SIG-M5 treated with dmso at 0.1 percent for 504 hours (cell line): ENCODE measurements around the gene GRIP1.

Source experiments
- DNase-seq: peaks from one replicate; lab custom pipeline; 2025; ENCODE audit not compliant: unreplicated experiment; lab: John Stamatoyannopoulos, UW

GRIP1 gene

DNA sequence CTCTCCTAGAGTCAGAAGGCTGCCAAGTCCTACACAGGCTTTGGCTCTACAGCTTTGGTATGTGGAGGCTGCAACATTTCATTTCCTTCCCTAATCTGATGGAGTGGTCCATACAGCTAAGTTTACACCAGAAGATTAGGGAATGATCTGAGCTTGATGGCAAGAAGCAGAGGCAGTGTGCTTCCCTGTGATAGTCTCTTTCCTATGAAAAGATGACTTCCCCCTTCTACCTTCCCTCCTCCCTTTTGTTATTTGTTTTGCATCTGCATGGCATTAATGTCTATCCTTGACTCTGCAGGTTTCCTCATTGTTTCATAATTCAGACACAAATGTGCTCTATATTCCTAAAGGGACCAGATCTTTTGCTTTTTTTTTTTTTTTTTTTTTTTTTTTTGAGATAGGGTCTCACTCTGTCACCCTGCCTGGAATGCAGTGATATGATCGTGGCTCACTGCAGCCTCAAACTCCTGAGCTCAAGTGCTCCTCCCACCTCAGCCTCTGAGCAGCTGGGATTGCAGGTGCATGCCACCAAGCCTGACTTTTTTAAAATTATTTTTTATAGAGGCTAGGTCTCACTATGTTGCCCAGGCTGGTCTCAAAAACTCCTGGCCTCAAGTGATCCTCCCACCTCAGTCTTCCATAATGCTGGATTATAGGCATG, 76.3 kb downstream of the GRIP1 start:
- DNase-seq: no peak

DNA sequence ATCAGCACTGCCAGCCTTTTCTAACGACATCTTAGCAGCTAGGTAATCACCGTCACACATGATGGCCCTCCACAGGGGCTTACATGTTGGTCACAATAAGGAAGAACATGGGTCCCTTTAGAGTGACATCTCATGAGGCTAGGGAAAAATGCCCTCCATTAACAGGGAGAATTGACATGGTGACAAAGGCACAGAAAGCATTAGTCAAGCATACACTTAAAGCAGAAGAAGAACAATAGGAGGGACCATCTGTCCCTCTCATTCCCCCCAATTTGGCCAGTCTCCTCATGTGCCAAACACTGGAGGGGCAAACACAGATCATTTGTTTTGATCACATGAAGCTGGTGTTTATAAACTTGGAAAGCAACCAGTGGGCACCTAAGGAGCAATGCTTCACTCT, 78.0 kb downstream of the GRIP1 start:
- no peak for DNase-seq

DNA sequence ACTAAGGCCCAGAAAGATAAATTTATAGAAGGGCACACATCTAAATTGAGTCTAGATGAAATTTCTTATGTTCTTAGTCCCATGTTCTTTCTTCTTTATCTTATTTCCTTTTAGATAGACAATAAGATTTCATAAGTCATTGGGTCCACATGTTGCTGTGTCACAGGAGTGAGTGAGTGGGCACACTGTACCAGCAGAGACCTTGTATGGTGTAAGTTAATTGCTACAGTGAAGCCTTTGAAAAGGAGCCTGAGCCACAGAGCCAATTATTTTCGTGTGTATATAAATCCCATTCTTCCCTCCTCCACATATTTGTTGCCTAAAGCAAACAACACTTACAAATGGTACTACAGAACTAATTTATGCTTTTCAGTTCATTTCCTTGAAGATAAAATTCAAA, 79.1 kb downstream of the GRIP1 start:
- DNase-seq: no peak

DNA sequence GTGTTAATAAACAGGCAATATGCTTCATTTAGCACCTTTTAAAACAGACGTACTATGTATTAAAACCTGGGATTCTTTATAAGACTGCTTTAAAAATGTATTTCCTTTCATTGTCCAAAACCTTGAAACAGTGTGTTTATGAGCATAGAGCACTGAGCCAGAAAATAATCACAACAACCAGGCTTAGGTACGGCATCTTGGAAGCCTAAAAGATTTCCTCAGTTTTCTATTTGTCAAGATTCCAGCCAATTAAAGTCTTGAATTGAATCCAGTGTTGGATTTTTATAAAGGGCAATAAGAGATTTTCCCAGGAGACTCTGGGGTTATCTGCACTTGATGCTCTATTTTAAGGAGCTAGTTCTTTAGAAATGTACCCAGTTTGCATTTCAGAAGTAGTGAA, 80.3 kb downstream of the GRIP1 start:
- no peak for DNase-seq

DNA sequence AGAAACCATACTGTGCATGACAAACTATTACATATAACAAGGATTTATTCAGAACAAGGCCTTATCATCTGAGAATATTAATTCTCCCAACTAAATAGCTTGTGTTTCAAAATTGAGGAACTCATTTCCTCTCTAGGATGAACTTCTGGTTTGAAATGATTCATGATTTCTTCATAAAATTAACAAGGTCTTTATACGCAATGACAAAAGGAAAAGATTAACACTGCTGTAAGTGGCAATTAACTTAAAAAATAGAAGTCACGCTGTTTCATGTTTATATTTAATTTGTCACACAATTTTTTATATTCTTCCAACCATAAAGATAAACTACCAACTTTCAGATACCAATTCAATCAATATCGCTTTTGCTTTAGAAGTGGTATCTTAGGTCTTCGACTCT, 80.8 kb downstream of the GRIP1 start:
- no peak for DNase-seq

DNA sequence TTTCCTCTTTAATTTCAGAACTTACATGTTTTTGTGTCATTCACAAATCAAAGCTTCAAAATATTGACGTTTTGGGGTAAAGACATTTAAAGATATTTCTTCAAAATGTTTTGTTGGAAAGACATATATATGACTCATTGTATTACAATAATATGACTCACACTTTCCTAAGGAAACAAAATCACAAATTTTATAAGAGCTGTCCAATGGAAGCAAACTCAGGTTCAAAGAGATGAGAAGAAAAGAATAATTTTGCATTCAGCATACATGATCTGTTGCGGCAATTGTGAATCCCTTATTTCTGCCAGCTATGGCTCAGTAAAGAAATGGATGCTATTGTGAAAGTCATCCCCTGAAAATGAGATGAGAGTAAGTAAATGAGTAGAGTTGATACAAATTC, 82.7 kb downstream of the GRIP1 start:
- no peak for DNase-seq

DNA sequence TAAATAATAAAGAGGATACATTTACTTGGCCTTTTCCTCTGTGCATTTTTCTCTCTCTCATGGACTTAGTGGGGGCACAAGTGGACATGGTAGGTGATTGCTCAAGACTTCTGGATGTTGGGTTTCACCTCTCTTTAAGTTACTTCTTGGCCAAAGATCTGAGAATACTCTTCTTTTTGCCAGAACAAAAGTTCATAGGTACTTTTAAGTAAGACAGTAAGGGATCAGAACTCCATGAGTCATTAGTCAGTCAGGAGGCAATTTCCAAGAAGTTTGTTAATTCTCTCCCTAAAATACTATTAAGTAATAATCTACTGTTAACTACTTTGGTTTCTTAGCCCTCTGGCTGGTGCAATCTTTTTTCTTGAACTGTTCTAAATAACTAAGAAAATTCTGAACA, 84.2 kb downstream of the GRIP1 start:
- DNase-seq: no peak

DNA sequence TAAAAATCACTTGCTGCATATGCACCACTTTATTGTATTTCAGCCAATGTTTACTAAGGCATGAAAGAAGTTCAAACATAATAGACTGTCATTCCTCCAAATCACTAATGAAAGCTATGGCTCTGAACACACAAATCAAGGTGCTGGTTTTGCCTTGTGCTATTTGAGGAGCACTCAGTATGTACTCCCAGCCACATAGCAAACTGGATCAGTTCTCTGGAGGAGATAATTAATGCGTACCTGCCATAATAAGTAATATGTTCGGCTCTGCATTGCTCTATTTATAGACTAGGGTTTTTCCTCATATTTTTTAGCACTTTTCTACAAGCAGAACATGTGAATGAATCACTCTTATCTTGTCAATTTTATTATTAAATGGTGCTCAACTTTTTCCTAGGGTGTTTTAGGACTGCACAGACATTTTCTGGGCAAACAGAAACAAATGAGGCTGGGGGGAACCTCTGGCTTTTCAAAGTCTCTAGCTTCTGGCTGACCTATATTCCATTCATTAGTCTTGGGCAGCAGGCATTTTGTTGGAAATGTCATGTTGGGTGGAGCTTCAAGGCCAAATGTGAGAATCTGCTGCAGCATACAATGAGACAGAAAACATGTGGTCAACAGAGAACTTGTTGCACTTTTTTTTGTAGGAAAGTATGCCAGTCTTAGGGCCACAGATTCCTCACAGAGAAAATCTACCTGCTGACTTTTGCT, 88.4 kb downstream of the GRIP1 start:
- DNase-seq: no peak

DNA sequence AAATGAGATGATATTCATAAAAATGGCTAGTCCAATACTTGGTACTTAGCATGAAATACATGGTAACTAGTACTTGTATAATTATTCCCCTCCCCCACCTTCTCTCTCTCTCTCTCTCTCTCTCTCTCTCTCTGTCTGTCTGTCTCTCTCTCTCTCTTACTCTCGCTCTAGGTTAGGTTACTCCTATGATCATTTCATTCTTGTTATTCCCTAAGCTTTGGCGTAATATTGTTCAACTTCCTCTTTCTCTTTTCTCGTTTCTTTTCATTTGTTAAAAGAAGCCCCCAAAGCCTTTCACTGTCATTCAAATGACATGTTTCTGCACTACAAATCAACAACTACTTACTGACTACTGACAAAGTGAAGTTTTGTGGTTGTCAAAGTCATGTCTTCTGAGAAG, 89.8 kb downstream of the GRIP1 start:
- DNase-seq: peak; percentile 3

DNA sequence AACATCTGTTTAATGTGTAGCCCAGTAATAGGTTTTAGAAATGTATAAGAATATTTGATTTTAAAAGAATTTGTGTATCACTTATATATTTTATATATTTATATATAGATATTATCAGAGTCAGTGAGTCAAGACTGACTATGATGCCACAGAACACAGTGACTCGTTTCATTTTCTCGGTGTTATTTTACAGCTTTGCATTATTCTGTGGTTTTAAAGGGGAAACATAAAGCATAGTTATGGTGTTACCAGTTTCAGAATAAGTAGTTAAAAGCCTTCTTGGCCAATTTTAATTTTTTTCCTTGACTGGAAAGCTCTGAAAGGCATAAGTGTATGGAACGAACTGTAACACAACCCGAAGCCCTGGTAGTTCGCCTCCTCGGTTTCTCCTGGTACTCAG, 91.0 kb downstream of the GRIP1 start:
- no peak for DNase-seq

DNA sequence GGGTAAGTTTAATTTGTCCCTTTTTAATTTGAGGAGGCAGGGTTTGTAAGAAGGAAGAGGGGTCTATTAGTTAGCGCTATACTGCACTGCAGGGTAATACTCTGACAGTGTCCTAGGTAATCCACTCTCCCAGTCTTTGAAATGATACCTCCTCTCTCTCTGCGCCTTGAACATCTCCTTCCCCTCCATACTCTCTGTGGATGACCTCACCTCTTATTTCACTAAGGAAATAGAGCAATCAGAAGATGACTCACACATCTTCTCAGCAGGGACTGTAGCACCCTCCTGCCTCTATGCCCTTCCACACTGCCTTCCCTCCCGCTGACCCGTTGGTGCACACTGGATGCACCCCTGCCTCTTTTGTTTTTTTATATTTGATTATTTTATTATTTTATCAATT, 94.2 kb downstream of the GRIP1 start:
- no peak for DNase-seq

DNA sequence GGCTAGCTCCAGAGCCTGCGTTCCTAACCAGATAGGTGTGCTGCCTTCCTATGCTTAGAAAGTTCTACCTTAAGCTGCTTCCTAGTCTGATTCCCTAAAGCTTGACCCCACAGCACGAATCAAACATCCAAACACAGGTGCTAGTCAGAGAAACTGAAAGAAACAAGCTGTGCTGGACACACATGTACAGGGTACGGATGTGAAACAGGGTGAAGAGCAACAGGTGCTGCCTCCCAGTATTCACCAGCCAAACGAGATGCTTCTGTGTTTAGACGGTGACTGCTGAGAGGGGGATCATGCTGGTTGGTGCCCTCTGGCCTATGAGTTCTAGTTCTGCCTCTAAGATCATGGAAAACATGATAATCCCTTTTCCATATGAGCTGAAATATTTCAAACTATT, 105.3 kb downstream of the GRIP1 start:
- DNase-seq: no peak

DNA sequence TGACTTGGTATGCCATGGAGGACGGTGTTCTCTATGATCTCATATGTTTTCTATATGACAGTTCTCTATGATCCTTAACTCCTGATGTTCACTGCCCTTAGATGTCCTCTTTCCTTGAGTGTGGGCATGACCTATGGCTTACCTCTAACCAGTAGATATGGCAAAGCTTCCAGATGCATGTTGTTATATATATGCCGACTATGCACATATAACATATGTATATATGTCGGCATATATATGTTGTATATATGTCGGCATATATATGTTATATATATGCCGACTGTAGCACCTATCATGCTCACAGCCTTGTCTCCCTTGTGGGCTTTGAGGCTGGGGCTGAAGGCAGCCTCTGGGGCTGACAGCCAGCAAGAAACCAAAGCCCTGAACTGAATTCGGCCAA, 106.0 kb downstream of the GRIP1 start:
- no peak for DNase-seq

DNA sequence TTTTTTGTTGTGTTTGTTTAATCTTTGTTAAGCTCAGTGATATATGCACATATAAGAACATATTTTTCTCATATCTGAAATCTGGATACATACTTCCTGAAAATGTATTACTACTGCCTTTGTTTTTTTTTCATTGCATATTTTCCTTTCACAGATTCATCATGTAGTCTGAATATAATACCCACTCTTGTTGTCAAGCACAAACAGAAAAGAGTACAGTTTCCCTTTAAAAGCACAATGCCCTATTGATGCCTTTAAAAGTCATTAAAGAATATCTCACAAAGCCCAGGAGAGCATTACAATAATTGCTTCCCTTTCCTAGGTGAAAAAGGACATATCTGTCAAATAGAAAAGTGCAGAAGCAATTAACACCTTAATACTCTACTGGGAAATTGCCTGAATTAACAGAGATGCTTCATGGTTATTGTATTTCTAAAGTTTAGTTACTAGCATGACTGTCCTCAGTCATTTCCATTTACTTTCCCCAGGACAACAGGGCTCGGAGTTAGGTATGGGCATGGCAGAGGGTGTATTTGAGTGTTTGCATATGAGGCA, 107.4 kb downstream of the GRIP1 start:
- DNase-seq: no peak

DNA sequence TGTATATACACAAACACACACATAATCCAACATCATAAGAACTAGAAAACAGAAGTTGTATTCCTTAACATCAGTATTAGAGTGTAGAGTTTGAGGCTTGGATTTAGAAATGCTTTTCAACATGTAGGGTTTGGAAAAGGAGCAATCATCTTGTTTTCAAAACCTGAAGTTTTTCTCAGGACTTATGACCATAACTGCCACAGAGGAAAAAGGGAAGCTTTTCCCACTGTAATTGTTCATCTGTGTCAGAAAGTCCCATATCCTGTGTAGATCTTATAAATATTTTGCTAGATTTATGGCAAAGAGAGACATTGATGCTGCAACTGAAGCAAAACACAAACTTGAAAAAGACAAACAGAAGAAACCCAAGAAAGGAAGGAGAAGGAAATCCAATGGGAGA, 115.7 kb downstream of the GRIP1 start:
- DNase-seq: no peak

DNA sequence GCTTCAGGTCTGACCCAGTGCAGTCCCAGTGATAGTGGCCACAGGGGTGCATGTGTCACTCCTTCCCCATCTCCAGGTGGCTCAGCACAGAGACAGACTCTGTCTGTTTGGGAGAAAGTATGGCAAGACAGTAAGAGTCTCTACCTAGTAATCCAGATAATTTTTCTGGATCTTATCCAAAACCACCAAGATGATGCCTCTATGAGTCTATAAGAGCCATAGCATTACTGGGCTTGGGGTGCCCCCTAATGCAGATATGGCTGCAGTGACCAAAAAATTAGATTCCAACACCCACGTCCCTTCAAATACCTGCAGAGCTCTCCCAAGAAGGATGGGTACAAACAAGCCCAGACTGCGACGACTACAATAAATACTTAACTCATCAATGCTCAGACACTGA, 123.8 kb downstream of the GRIP1 start:
- DNase-seq: no peak

DNA sequence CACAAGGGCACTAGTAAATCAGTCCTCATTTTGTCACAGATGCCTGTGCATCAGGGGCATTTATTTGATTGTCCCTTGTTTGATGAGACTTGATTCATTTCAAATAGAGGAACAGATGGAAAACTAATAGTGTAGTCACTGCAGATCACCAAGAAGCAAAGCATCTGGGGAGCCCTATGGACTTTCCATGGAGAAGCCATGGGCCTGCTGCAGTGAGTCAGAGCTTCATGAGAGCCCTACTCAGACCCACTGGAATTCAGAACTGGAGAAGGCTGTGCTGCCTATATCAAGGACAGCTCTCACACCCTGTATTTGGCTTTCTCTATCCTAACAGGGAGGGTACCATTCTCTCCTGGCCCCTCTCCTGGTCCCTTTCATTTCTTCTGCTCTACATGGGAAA, 126.2 kb downstream of the GRIP1 start:
- no peak for DNase-seq

DNA sequence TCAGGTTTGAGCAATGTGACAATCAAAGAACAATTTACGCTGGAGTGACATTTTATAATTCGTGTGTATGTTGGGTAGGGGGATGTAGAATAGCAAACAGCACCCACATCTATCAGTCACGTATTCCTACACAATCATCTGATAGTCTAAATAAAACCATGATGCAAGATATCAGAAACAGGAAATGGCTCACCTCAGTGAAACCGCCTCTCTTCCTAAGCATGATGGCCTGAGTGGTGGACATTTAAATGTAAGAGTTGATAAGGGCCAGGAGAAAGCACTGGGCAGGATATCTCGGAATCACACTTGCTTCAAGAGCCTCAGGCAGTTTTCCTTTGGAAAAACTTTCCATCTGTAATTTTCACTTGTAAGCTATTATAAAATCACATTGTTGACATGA, 128.2 kb downstream of the GRIP1 start:
- no peak for DNase-seq

DNA sequence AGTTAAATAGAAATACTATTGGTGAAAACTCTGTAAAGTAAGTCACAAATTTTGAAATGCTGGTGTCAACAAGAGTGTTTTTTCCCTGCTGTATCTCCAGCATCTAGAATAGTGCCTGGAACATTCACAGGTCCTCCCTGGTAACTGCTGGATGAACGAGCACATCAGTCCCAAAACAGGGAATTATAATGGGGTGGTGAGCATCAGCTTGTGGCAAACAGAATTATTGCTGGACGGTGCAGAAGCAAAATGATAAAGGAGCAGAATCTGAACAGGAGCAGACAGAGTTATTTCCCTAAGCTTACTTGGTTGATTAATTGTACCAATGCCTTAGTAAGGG, 129.9 kb downstream of the GRIP1 start:
- DNase-seq: no peak

DNA sequence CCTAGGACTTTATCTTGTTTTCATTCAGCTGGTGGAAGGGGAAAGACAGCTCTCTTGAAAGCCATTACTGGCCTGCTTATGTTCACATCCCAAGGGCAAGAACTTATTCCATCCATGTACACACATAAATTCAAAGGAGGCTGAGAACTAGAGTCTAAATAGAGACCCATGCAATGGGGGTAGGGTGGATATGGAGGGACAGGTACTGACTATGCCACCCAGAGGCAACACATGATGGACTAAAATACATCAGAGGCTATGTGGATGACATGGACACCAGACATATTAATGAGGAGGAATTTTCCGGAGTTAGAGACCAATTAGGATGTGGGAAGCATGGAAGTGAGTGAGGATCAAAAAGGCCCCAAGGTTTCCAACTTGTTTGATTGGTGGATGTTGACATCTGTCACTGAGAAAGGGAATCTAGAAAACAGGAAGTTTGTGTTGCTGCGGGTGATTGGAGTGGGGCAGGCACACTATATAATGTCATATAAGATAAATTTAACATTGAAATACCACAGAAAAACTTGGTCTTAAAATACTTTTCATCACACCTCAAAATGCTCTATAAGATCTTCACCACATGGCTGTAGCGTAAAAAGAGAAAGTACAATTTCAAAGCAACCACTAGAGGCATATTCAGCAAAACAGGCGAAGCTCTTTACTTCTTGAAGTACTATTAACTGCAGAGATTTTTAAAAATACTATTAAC, 130.4 kb downstream of the GRIP1 start:
- peak; percentile 14 for DNase-seq

DNA sequence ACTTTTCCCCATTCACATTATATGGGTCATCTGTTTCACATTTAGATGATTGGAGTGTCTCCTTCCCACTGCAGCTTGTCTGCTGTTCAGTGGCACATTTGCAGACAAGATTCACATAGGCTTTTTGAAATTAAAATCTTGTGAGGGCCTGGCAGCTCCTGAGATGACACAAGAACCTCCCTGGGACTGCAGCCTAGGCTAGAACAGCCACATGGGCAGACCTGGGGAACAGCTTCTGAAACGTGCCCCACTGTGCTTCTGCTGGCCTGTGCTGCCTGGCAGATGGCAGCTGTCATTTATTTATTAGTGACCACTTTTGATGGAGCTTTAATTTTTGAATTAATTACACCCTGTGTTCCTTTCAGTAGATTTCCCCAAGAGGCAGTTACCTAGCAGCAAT, 137.4 kb downstream of the GRIP1 start:
- no peak for DNase-seq

DNA sequence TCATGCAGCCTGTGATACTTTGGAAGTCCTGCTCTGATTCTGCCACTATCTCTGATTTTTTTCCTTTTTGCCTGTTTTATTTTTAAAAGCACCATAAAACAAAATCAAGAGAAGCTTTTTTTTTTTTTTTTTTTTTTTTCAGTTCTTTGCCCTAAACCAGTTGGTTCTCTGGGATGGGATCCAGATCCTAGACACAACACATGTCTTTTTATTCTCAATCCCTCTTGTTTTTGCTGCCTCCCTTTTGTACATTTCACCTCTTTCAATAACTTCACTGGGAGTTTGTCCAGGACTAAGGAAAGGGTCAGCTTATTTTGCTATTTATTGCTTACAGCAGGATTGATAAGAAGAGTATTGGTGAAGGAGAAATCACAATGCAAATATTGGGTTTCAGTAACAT, 139.4 kb downstream of the GRIP1 start:
- no peak for DNase-seq
